D721Med (cell line): Measurements from ENCODE around the gene FMO4.
"Not testable (repeated sequence)": the region's sequence is repeated elsewhere in the genome, so short reads cannot be mapped to it uniquely, and the experiment has no call there.

Experiments
- DNase-seq: peaks from one replicate; pipeline ENCODE4 v3.0.0; 2011; ENCODE audit warnings: low spot score; ENCODE audit not compliant: insufficient read length
- FAIRE-seq: peaks from 2 replicates; lab custom pipeline; 2011; peaks lifted over from hg19 to GRCh38; lab: Jason Lieb, UNC
- CTCF ChIP-seq: IDR thresholded peaks from 2 replicates; pipeline ENCODE4 v1.5.1; 2012; ENCODE audit warnings: mild to moderate bottlenecking, control low read depth; ENCODE audit not compliant: insufficient read depth; ENCODE audit errors: missing control alignments

The FMO4 gene

GRCh38 chr1:171334024-171334640 lies 20.1 kb downstream of the FMO4 start:
- no peak for TF ChIP-seq CTCF
- FAIRE-seq = peak; percentile 86
- DNase-seq = no peak

GRCh38 chr1:171335964-171336363 lies 22.0 kb downstream of the FMO4 start:
- FAIRE-seq (no peak), DNase-seq (no peak)
- no peak for TF ChIP-seq CTCF

- peak; percentile 16 for FAIRE-seq
- DNase-seq = not testable (repeated sequence)
Observed at GRCh38 chr1:171339345-171339744, 25.4 kb downstream of the FMO4 start.

GRCh38 chr1:171343727-171344472 lies 29.9 kb downstream of the FMO4 start:
- no peak for TF ChIP-seq CTCF
- FAIRE-seq = no peak
- DNase-seq = no peak

GRCh38 chr1:171344473-171344820 lies 30.5 kb downstream of the FMO4 start:
- no peak for DNase-seq
- no peak for TF ChIP-seq CTCF
- FAIRE-seq = no peak

- FAIRE-seq = peak; percentile 85
- TF ChIP-seq CTCF = no peak
- no peak for DNase-seq
Observed at GRCh38 chr1:171345536-171345935, 31.6 kb downstream of the FMO4 start.

- peak; percentile 11 for FAIRE-seq
- no peak for TF ChIP-seq CTCF
- no peak for DNase-seq
Observed at GRCh38 chr1:171346881-171347280, 32.9 kb downstream of the FMO4 start.

- DNase-seq = no peak
- no peak for TF ChIP-seq CTCF
- no peak for FAIRE-seq
Observed at GRCh38 chr1:171350594-171350993, 36.6 kb downstream of the FMO4 start.
